H9 (cell line): ENCODE data around the gene ARHGDIB. TPM values are rescaled to one million over a fixed set of nuclear protein-coding genes. Genes with fewer than 3 reads are reported as not detected.

Source experiments
- DNase-seq: peaks from one replicate; pipeline ENCODE4 v3.0.0-alpha.2; 2017
- H2AFZ ChIP-seq: one replicate; pipeline ENCODE4 v1.6.1; 2013; ENCODE audit warnings: mild to moderate bottlenecking, low read length, control low read depth, moderate library complexity
- H2AK5ac ChIP-seq: 2 replicates; pipeline ENCODE4 v1.6.1; 2013; ENCODE audit warnings: low read length, control low read depth, mixed read lengths; ENCODE audit not compliant: insufficient read length
- H2BK120ac ChIP-seq: one replicate; pipeline ENCODE4 v1.6.1; 2013; ENCODE audit warnings: low read depth, mild to moderate bottlenecking, low read length, control low read depth, inconsistent platforms; ENCODE audit not compliant: poor library complexity, severe bottlenecking
- H2BK12ac ChIP-seq: 2 replicates; pipeline ENCODE4 v1.6.1; 2013; ENCODE audit warnings: low read length, control low read depth, mixed read lengths, low read depth; ENCODE audit not compliant: insufficient read length
- H2BK15ac ChIP-seq: 2 replicates; pipeline ENCODE4 v1.6.1; 2013; ENCODE audit warnings: low read depth, low read length, control low read depth
- H2BK20ac ChIP-seq: one replicate; pipeline ENCODE4 v1.6.1; 2013; ENCODE audit warnings: low read depth, mild to moderate bottlenecking, low read length, control low read depth, inconsistent platforms; ENCODE audit not compliant: poor library complexity, severe bottlenecking
- H2BK5ac ChIP-seq: 2 replicates; pipeline ENCODE4 v1.6.1; 2013; ENCODE audit warnings: low read length, control low read depth, mixed read lengths; ENCODE audit not compliant: insufficient read length
- H3K14ac ChIP-seq: 2 replicates; pipeline ENCODE4 v1.6.1; 2013; ENCODE audit warnings: low read length, control low read depth; ENCODE audit not compliant: insufficient read depth
- H3K18ac ChIP-seq: 2 replicates; pipeline ENCODE4 v1.6.1; 2013; ENCODE audit warnings: low read depth, mild to moderate bottlenecking, mixed read lengths, low read length, control low read depth; ENCODE audit not compliant: insufficient read length
- H3K23ac ChIP-seq: 2 replicates; pipeline ENCODE4 v1.6.1; 2013; ENCODE audit warnings: low read length, control low read depth, mixed read lengths, low read depth; ENCODE audit not compliant: insufficient read length
- H3K23me2 ChIP-seq: 2 replicates; pipeline ENCODE4 v1.6.1; 2013; ENCODE audit warnings: low read depth, mild to moderate bottlenecking, mixed read lengths, low read length, control low read depth; ENCODE audit not compliant: insufficient read length, poor library complexity, severe bottlenecking
- H3K27ac ChIP-seq: 2 replicates; pipeline ENCODE4 v1.5.1; 2013; ENCODE audit warnings: low read length, control low read depth, mixed read lengths, low read depth; ENCODE audit not compliant: insufficient read length
- H3K27me3 ChIP-seq: 2 replicates; pipeline ENCODE4 v1.6.1; 2013; ENCODE audit warnings: low read length, control low read depth, inconsistent platforms; ENCODE audit not compliant: insufficient read depth
- H3K4ac ChIP-seq: 2 replicates; pipeline ENCODE4 v1.6.1; 2013; ENCODE audit warnings: low read depth, mild to moderate bottlenecking, control low read depth, inconsistent platforms, low read length, moderate library complexity
- H3K4me1 ChIP-seq: 2 replicates; pipeline ENCODE4 v1.6.1; 2013; ENCODE audit warnings: low read length, control low read depth, inconsistent platforms; ENCODE audit not compliant: insufficient read depth
- H3K4me2 ChIP-seq: 2 replicates; pipeline ENCODE4 v1.6.1; 2013; ENCODE audit warnings: low read length, control low read depth, mixed read lengths; ENCODE audit not compliant: insufficient read length, insufficient read depth
- H3K56ac ChIP-seq: 2 replicates; pipeline ENCODE4 v1.6.1; 2013; ENCODE audit warnings: low read depth, mild to moderate bottlenecking, mixed read lengths, low read length, control low read depth; ENCODE audit not compliant: insufficient read length
- H3K79me1 ChIP-seq: 2 replicates; pipeline ENCODE4 v1.6.1; 2013; ENCODE audit warnings: low read depth, mild to moderate bottlenecking, moderate library complexity, low read length, control low read depth, inconsistent platforms; ENCODE audit not compliant: insufficient read depth, poor library complexity, severe bottlenecking
- H3K79me2 ChIP-seq: 2 replicates; pipeline ENCODE4 v1.6.1; 2013; ENCODE audit warnings: low read length, control low read depth, inconsistent platforms; ENCODE audit not compliant: insufficient read depth
- H3K9ac ChIP-seq: 2 replicates; pipeline ENCODE4 v1.6.1; 2013; ENCODE audit warnings: low read length, control low read depth, mixed read lengths; ENCODE audit not compliant: insufficient read length; ENCODE audit errors: extremely low read depth
- H3K9me3 ChIP-seq: one replicate; pipeline ENCODE4 v1.6.1; 2013; ENCODE audit warnings: low read depth, low read length, inconsistent platforms; ENCODE audit not compliant: control insufficient read depth
- H3T11ph ChIP-seq: one replicate; pipeline ENCODE4 v1.6.1; 2013; ENCODE audit warnings: mild to moderate bottlenecking, low read length, control low read depth, inconsistent platforms
- H4K20me1 ChIP-seq: one replicate; pipeline ENCODE4 v1.6.1; 2013; ENCODE audit not compliant: control insufficient read depth, insufficient read length, insufficient read depth
- H4K5ac ChIP-seq: 2 replicates; pipeline ENCODE4 v1.6.1; 2013; ENCODE audit warnings: low read depth, mild to moderate bottlenecking, mixed read lengths, low read length, control low read depth; ENCODE audit not compliant: insufficient read length
- H4K8ac ChIP-seq: replicated peaks from 2 replicates; pipeline ENCODE4 v1.6.1; 2013; ENCODE audit warnings: low read length, control low read depth, mixed read lengths, low read depth; ENCODE audit not compliant: insufficient read length
- H4K91ac ChIP-seq: 2 replicates; pipeline ENCODE4 v1.6.1; 2013; ENCODE audit warnings: low read depth, mild to moderate bottlenecking, moderate library complexity, mixed read lengths, low read length, control low read depth; ENCODE audit not compliant: insufficient read length
- H3K27ac Mint-ChIP-seq, 3 experiments: 2 replicates in 2 of 3; 3 replicates in 1 of 3; pipeline ENCODE4 v1.8.0; 2020 to 2021; ENCODE audit warnings: mixed read lengths in 3 of 3, mild to moderate bottlenecking in 1 of 3, moderate library complexity in 1 of 3
- H3K27me3 Mint-ChIP-seq: 2 replicates; pipeline ENCODE4 v1.8.0; 2021; ENCODE audit warnings: low read depth, mild to moderate bottlenecking, moderate library complexity, mixed read lengths
- H3K36me3 Mint-ChIP-seq, 3 experiments: 2 replicates in 2 of 3; 3 replicates in 1 of 3; pipeline ENCODE4 v1.8.0; 2020 to 2021; ENCODE audit warnings: low read depth in 3 of 3, mixed read lengths in 3 of 3; ENCODE audit not compliant: insufficient read depth in 1 of 3
- H3K4me1 Mint-ChIP-seq, 2 experiments: 2 replicates each; pipeline ENCODE4 v1.8.0; 2020; ENCODE audit warnings: mixed read lengths in 2 of 2
- H3K4me3 Mint-ChIP-seq, 2 experiments: 2 replicates in 1 of 2; 3 replicates in 1 of 2; pipeline ENCODE4 v1.8.0; 2020 to 2021; ENCODE audit warnings: mild to moderate bottlenecking in 2 of 2, mixed read lengths in 2 of 2, moderate library complexity in 1 of 2
- H3K9me3 Mint-ChIP-seq, 2 experiments: 2 replicates in 1 of 2; 3 replicates in 1 of 2; pipeline ENCODE4 v1.8.0; 2020; ENCODE audit warnings: mild to moderate bottlenecking in 2 of 2, mixed read lengths in 2 of 2, moderate library complexity in 1 of 2
- WGBS: extraction: QIAGEN DNeasy Blood & Tissue Kit; methylation state at CpG from one replicate; pipeline ENCODE4 v1.1.7; 2013; ENCODE audit warnings: missing lambda C conversion rate, low lambda C conversion rate, mixed read lengths; ENCODE audit not compliant: insufficient read length; ENCODE audit errors: extremely low coverage; 5-methylcytosine and 5-hydroxymethylcytosine counted together
- total RNA-seq: library from RNA; stranded (reverse); gene quantifications from 2 replicates; pipeline ENCODE4 v1.2.1, GENCODE V29; 2021
- TF ChIP-seq, protein P1 (sequence below): fragments of 200-600 bp; sonication (generic); conservative IDR thresholded peaks from 3 replicates; pipeline ENCODE4 v1.8.0; 2021; ENCODE audit warnings: antibody characterized with exemption, mild to moderate bottlenecking

Gene ARHGDIB
- total RNA-seq, 1 experiment from 2014 or later, result 0.44 TPM

- H3K9me3 ChIP-seq, result no peaks in the 10 kb centered on the region
- no peak overlapping the region for H2BK120ac ChIP-seq
- no peak overlapping the region for H3T11ph ChIP-seq
- H2AK5ac ChIP-seq, result no peak overlapping the region
- TF ChIP-seq, protein P1, sequence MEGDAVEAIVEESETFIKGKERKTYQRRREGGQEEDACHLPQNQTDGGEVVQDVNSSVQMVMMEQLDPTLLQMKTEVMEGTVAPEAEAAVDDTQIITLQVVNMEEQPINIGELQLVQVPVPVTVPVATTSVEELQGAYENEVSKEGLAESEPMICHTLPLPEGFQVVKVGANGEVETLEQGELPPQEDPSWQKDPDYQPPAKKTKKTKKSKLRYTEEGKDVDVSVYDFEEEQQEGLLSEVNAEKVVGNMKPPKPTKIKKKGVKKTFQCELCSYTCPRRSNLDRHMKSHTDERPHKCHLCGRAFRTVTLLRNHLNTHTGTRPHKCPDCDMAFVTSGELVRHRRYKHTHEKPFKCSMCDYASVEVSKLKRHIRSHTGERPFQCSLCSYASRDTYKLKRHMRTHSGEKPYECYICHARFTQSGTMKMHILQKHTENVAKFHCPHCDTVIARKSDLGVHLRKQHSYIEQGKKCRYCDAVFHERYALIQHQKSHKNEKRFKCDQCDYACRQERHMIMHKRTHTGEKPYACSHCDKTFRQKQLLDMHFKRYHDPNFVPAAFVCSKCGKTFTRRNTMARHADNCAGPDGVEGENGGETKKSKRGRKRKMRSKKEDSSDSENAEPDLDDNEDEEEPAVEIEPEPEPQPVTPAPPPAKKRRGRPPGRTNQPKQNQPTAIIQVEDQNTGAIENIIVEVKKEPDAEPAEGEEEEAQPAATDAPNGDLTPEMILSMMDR, result no peak
- no peak overlapping the region for H3K23ac ChIP-seq
- H3K79me2 ChIP-seq, result no peaks in the 10 kb centered on the region
- peaks cover 8% of the 10 kb centered on the region for H3K4me1 ChIP-seq
- H4K8ac ChIP-seq, result no peak overlapping the region
- Mint-ChIP-seq H3K9me3 (no peaks in the 10 kb centered on the region), H3K27me3 (no peaks in the 10 kb centered on the region), H3K36me3 (no peaks in the 10 kb centered on the region), H3K4me3 (no peak overlapping the region), H3K27ac (no peak overlapping the region), H3K4me1 (peaks cover 12 to 13% of the 10 kb centered on the region in 2 experiments)
- no peak overlapping the region for H2BK20ac ChIP-seq
- no CpG with 5 or more reads among the region's 2 CpGs for WGBS
- H3K14ac ChIP-seq, result no peak overlapping the region
- H3K56ac ChIP-seq, result no peak overlapping the region
- no peak overlapping the region for H2BK5ac ChIP-seq
- H3K23me2 ChIP-seq, result no peaks in the 10 kb centered on the region
- no peaks in the 10 kb centered on the region for H3K79me1 ChIP-seq
- H2AFZ ChIP-seq, result no peak overlapping the region
- H3K18ac ChIP-seq, result no peak overlapping the region
- no peak overlapping the region for H4K91ac ChIP-seq
- H2BK15ac ChIP-seq, result no peak overlapping the region
- no peak overlapping the region for H4K5ac ChIP-seq
- H3K9ac ChIP-seq, result no peak overlapping the region
- H2BK12ac ChIP-seq, result no peak overlapping the region
- DNase-seq, result no peak
- no peaks in the 10 kb centered on the region for H3K27me3 ChIP-seq
- H4K20me1 ChIP-seq, result no peaks in the 10 kb centered on the region
- no peak overlapping the region for H3K4ac ChIP-seq
- H3K27ac ChIP-seq, result no peak overlapping the region
- no peak overlapping the region for H3K4me2 ChIP-seq
These were observed 4.5 kb downstream of the ARHGDIB start for GRCh38 chr12:14956905-14957304.
